GM13976 (cell line): ENCODE data around the gene BCL2L14.
A peak's percentile ranks its signal among the peaks of the same experiment; 100 is the strongest.

Source experiments
- DNase-seq: peaks from one replicate; pipeline ENCODE4 v3.0.0; 2012; ENCODE audit warnings: low spot score
- CTCF ChIP-seq: IDR thresholded peaks from 2 replicates; pipeline ENCODE4 v1.5.1; 2012; ENCODE audit warnings: borderline replicate concordance, mild to moderate bottlenecking; ENCODE audit not compliant: insufficient read depth; ENCODE audit errors: extremely low read depth, missing control alignments, control extremely low read depth
- in situ Hi-C: fragments of 300-500 bp; cut with MboI; formaldehyde crosslinking; loops from one replicate; pipeline ENCODE4 v1.12.0; 2022; ENCODE audit warnings: low sequenced_read_pairs, mixed read lengths, inconsistent platforms; ENCODE audit not compliant: unreplicated experiment

BCL2L14 gene

GRCh38 chr12:12072064-12072760, 1.5 kb downstream of the BCL2L14 start:
- no peak for TF ChIP-seq CTCF
- in situ Hi-C loops = no loop called here
- DNase-seq = peak; percentile 65

- no peak for DNase-seq
- in situ Hi-C loops = no loop called here
These were observed 8.6 kb downstream of the BCL2L14 start for GRCh38 chr12:12079291-12079690.

GRCh38 chr12:12081836-12082497, 11.2 kb downstream of the BCL2L14 start:
- DNase-seq = peak; percentile 82
- in situ Hi-C loops = loop anchor here (10.0 kb wide), 1 partner anchor 253 kb away; no protein-coding TSS in a partner anchor
- no peak for TF ChIP-seq CTCF

More at GRCh38 chr12:12079291-12079690, 8.6 kb downstream of the BCL2L14 start:
- no peak for TF ChIP-seq CTCF

GRCh38 chr12:12083688-12084087, 12.9 kb downstream of the BCL2L14 start:
- no peak for TF ChIP-seq CTCF
- in situ Hi-C loops = loop anchor here (10.0 kb wide), 1 partner anchor 251 kb away; no protein-coding TSS in a partner anchor
- no peak for DNase-seq

- no peak for DNase-seq
- in situ Hi-C loops = loop anchor here (10.0 kb wide), 1 partner anchor 248 kb away; no protein-coding TSS in a partner anchor
- no peak for TF ChIP-seq CTCF
These were observed 15.6 kb downstream of the BCL2L14 start for GRCh38 chr12:12086362-12086761.

- in situ Hi-C loops = loop anchor here (10.0 kb wide), 1 partner anchor 248 kb away; no protein-coding TSS in a partner anchor
- no peak for DNase-seq
- no peak for TF ChIP-seq CTCF
These were observed 16.4 kb downstream of the BCL2L14 start for GRCh38 chr12:12086973-12087692.
